Measurements from ENCODE around the gene RAB5IF. TPM values are rescaled to one million over a fixed set of nuclear protein-coding genes. Genes with fewer than 3 reads are reported as not detected.

The RAB5IF gene
- total and polyA plus RNA-seq, 2 experiments from 2014 or later, result 88.0 to 162 TPM

DNA sequence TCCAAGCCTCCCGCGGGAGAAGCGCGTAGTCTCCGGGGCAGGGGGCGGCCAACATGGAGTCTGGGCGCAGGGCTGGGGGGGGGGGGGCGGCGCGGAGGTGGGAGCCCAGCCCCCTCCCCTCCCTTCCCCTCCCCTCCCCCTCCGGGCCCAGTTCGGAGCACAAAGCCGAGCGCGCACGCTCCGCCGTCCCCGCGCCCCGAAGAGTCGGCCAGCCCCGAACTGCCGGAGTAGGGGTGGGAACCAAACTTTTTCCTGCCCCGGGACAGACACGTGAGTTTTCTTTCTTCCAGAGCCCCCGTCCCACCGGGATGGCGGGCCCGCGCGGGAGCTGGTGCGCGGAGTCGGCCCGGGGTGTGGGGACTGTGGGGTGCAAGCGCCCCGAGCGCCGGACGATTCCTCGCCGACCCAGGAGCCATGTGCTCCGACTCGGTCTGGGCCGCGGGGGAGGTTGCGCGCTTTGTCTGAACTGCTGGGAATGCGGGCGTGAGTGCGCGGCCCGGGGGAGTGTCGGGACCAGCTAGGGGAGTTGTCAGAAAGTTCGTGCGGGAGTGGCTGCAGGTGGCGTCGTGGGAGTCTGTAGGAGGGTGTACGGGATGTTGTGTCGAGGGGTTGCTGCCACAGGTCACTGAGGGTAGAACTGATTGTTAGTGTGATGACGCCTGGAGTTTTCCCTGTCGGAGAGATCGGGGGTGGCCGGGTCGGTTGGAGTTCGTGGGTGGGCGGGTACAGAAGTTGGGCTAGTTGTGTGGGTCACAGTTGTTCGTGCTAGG is 31.0 kb upstream of the RAB5IF start:
- peaks cover 29% of the 10 kb centered on the region for H3K4me1 ChIP-seq (ENCODE audit: low read depth)
- no peaks in the 10 kb centered on the region for H3K9me3 ChIP-seq (ENCODE audit: low read depth)
- H3K36me3 ChIP-seq, result peaks cover 5% of the 10 kb centered on the region
- H3K4me3 ChIP-seq, result peak overlapping the region; percentile 96
- peak; percentile 75 to 78 for DNase-seq (ENCODE audit: low read depth in 1 of 2, low spot score in 1 of 2)
- H3K27me3 ChIP-seq, result no peaks in the 10 kb centered on the region
- TF ChIP-seq, protein P1, sequence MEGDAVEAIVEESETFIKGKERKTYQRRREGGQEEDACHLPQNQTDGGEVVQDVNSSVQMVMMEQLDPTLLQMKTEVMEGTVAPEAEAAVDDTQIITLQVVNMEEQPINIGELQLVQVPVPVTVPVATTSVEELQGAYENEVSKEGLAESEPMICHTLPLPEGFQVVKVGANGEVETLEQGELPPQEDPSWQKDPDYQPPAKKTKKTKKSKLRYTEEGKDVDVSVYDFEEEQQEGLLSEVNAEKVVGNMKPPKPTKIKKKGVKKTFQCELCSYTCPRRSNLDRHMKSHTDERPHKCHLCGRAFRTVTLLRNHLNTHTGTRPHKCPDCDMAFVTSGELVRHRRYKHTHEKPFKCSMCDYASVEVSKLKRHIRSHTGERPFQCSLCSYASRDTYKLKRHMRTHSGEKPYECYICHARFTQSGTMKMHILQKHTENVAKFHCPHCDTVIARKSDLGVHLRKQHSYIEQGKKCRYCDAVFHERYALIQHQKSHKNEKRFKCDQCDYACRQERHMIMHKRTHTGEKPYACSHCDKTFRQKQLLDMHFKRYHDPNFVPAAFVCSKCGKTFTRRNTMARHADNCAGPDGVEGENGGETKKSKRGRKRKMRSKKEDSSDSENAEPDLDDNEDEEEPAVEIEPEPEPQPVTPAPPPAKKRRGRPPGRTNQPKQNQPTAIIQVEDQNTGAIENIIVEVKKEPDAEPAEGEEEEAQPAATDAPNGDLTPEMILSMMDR (IDR thresholded peaks at IDR 0.05; ENCODE audit: low read depth, low read length), result no peak
- H3K27ac ChIP-seq, result peak overlapping the region; percentile 94

DNA sequence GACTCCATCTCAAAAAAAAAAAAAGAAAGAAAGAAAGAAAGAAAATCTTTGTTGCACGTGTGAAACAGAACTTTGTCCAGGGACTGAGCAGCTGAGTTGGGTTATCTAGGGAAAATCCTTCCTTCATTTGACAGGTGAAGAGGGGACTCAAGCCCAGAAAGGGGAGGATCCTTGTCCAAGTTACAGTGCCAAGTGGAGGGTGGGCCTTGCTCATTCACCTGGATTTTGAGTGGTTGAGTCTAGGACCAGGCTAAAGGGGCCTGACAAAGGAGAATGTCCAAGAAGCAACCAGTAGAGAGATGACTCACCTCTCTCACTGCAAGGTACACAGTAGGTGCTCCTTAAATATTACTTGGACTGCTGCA is 29.5 kb upstream of the RAB5IF start:
- Histone ChIP-seq H3K4me3 (no peak overlapping the region), H3K36me3 (peaks cover 16% of the 10 kb centered on the region)
- TF ChIP-seq, protein P1 (IDR thresholded peaks at IDR 0.05; ENCODE audit: low read depth, low read length), result no peak

DNA sequence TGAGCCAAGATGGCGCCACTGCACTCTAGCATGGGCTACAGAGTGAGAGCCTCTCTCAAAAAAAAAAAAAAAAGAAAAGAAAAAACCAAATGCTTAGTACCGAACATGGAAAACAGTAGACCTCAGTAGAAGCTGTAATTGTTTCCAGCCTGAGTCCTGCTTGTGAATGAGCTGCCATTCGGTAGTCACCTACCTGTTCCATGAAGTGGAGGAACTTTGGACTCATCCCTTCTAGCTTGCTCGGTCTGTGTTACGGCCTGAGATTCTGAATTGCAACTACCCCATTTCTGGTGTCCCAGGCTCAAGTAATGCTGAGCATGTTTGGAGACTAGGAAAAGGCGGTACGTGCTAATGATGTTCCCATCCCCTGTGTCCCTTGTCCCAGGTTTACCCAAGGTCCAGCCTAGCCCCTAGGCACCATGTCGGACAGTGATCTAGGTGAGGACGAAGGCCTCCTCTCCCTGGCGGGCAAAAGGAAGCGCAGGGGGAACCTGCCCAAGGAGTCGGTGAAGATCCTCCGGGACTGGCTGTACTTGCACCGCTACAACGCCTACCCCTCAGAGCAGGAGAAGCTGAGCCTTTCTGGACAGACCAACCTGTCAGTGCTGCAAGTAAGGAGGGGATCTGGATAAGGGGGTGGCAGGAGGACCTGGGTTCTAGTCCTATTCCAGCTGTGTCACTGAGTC is 27.1 kb upstream of the RAB5IF start:
- Histone ChIP-seq H3K4me3 (no peak overlapping the region), H3K27ac (no peak overlapping the region), H3K27me3 (no peaks in the 10 kb centered on the region), H3K9me3 (ENCODE audit: low read depth) (no peaks in the 10 kb centered on the region), H3K4me1 (ENCODE audit: low read depth) (peaks cover 10% of the 10 kb centered on the region), H3K36me3 (peaks cover 33% of the 10 kb centered on the region)
- no peak for DNase-seq (ENCODE audit: low read depth in 1 of 2, low spot score in 1 of 2)
- TF ChIP-seq, protein P1 (IDR thresholded peaks at IDR 0.05; ENCODE audit: low read depth, low read length), result no peak

More for the DNA sequence above, 29.5 kb upstream of the RAB5IF start:
- DNase-seq (ENCODE audit: low read depth in 1 of 2, low spot score in 1 of 2), result no peak
- Histone ChIP-seq H3K27ac (peak overlapping the region; percentile 94), H3K27me3 (no peaks in the 10 kb centered on the region), H3K9me3 (ENCODE audit: low read depth) (no peaks in the 10 kb centered on the region), H3K4me1 (ENCODE audit: low read depth) (peaks cover 29% of the 10 kb centered on the region)

DNA sequence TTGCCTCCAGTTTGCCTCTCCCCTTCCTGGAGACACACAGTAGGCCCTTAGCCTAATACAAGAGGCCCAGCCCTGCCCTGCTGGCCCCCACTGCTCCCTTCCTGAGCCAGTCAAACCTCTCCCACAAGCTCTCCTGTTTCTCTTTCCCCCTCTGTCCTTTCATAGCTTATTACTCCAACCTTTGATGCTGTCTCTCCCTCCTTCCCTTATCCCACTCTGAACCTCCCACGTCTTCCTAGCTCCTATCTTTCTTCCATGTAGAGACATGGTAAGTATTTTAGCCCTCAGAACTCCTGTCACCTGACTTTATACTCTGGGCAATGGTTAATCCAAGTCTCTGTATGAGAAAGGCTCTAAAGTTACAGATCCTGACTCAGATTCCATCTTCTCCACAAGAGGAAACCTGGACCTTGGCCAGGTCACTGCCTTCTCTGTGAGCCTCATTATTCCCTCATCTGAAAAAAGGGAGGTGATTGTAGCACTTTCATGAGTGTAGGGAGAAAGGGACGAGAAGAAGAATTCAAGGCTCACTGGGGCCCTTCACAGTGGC is 25.5 kb upstream of the RAB5IF start:
- H3K9me3 ChIP-seq (ENCODE audit: low read depth), result no peaks in the 10 kb centered on the region

DNA sequence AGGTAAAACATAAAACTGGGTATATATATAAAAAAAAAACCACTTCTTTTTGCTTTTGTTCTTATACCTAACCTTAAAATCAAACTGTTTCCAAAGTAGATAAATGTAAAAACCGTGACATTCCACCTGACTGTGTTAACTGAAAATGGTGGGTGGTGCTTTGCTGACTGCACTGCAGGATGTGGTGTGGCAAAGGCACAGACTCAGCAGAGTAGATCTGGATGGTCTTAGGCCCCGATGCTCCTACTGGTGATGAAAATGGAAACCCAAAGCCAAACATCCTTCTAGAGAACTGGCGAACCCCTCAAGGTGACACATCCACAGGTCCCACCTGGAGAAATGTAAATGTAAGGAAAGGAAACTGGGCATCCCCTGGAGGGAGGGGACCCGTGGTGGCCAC is 23.3 kb upstream of the RAB5IF start:
- no peak overlapping the region for H3K27ac ChIP-seq
- TF ChIP-seq, protein P1 (IDR thresholded peaks at IDR 0.05; ENCODE audit: low read depth, low read length), result no peak
- no peak for DNase-seq (ENCODE audit: low read depth in 1 of 2, low spot score in 1 of 2)

More for the DNA sequence above, 25.5 kb upstream of the RAB5IF start:
- Histone ChIP-seq H3K27me3 (no peaks in the 10 kb centered on the region), H3K27ac (no peak overlapping the region), H3K4me1 (ENCODE audit: low read depth) (peaks cover 10% of the 10 kb centered on the region), H3K36me3 (peaks cover 40% of the 10 kb centered on the region), H3K4me3 (no peak overlapping the region)
- peak in 1 of 2 donors; percentile 32 for DNase-seq (ENCODE audit: low read depth in 1 of 2, low spot score in 1 of 2)
- TF ChIP-seq, protein P1 (IDR thresholded peaks at IDR 0.05; ENCODE audit: low read depth, low read length), result no peak

More for the DNA sequence above, 23.3 kb upstream of the RAB5IF start:
- Histone ChIP-seq H3K4me3 (no peak overlapping the region), H3K27me3 (no peaks in the 10 kb centered on the region), H3K9me3 (ENCODE audit: low read depth) (no peaks in the 10 kb centered on the region), H3K4me1 (ENCODE audit: low read depth) (no peaks in the 10 kb centered on the region), H3K36me3 (peaks cover 40% of the 10 kb centered on the region)

Data from cardiac muscle cell (in vitro differentiated cells and primary cell).